HL-60/S4 (cell line): Measurements from ENCODE around the gene POTED.
"Not testable (repeated sequence)": the region's sequence is repeated elsewhere in the genome, so short reads cannot be mapped to it uniquely, and the experiment has no call there.

Source experiments
- in situ Hi-C: fragments of 300-500 bp; cut with MboI; formaldehyde crosslinking; loops from 2 replicates; pipeline ENCODE4 v1.14.3; 2022; ENCODE audit warnings: low sequenced_read_pairs

POTED gene

GRCh38 chr21:13609477-13609876 is at the start of gene POTED:
POTED (plus strand) TSS chr21:13609777; CDS start chr21:13610229, 452 bp downstream.
- in situ Hi-C loops: not testable (repeated sequence)

- in situ Hi-C loops: not testable (repeated sequence)
These were observed 40.5 kb downstream of the POTED start for GRCh38 chr21:13650101-13650500.

- in situ Hi-C loops: not testable (repeated sequence)
These were observed 42.2 kb downstream of the POTED start for GRCh38 chr21:13651746-13652145.
